ENCODE measurements around the gene CHD6.

GRCh38 chr20:41369673-41370072, 248.5 kb downstream of the CHD6 start:
- TF ChIP-seq SUZ12 (IDR thresholded peaks at IDR 0.05; ENCODE audit: extremely low read depth, insufficient read depth, insufficient read length) (no peak), YY1 (IDR thresholded peaks at IDR 0.05; ENCODE audit: insufficient read depth, insufficient read length) (no peak), ZNF274 (IDR thresholded peaks at IDR 0.05; ENCODE audit: low read depth, low read length) (no peak)

Data from NT2/D1 (cell line).